ENCODE results near the gene APOBEC3G.

The APOBEC3G gene

GRCh38 chr22:39132871-39133524 is 55.9 kb downstream of the APOBEC3G start:
- ATAC-seq: no peak
- TF ChIP-seq ARNTL (CRISPR knock-in tag; IDR thresholded peaks at IDR 0.05; ENCODE audit: borderline replicate concordance, low read depth) (no peak), CREB5 (CRISPR knock-in tag; IDR thresholded peaks at IDR 0.05; ENCODE audit: low read depth) (no peak), TOX (CRISPR knock-in tag; IDR thresholded peaks at IDR 0.05; ENCODE audit: borderline replicate concordance) (no peak), PPARA (CRISPR knock-in tag; IDR thresholded peaks at IDR 0.05; ENCODE audit: borderline replicate concordance) (no peak), ZFP3 (CRISPR knock-in tag; IDR thresholded peaks at IDR 0.05) (no peak), ZNF8 (CRISPR knock-in tag; IDR thresholded peaks at IDR 0.05) (no peak), BACH2 (CRISPR knock-in tag; IDR thresholded peaks at IDR 0.05; ENCODE audit: borderline replicate concordance) (no peak), SNAI2 (CRISPR knock-in tag; IDR thresholded peaks at IDR 0.05) (no peak), ZC3H10 (CRISPR knock-in tag; IDR thresholded peaks at IDR 0.05) (no peak), OSR1 (CRISPR knock-in tag; IDR thresholded peaks at IDR 0.05) (no peak)
- TF ChIP-seq, protein P1, sequence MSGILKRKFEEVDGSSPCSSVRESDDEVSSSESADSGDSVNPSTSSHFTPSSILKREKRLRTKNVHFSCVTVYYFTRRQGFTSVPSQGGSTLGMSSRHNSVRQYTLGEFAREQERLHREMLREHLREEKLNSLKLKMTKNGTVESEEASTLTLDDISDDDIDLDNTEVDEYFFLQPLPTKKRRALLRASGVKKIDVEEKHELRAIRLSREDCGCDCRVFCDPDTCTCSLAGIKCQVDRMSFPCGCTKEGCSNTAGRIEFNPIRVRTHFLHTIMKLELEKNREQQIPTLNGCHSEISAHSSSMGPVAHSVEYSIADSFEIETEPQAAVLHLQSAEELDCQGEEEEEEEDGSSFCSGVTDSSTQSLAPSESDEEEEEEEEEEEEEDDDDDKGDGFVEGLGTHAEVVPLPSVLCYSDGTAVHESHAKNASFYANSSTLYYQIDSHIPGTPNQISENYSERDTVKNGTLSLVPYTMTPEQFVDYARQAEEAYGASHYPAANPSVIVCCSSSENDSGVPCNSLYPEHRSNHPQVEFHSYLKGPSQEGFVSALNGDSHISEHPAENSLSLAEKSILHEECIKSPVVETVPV (CRISPR knock-in tag; IDR thresholded peaks at IDR 0.05): no peak
- TF ChIP-seq, protein P2, sequence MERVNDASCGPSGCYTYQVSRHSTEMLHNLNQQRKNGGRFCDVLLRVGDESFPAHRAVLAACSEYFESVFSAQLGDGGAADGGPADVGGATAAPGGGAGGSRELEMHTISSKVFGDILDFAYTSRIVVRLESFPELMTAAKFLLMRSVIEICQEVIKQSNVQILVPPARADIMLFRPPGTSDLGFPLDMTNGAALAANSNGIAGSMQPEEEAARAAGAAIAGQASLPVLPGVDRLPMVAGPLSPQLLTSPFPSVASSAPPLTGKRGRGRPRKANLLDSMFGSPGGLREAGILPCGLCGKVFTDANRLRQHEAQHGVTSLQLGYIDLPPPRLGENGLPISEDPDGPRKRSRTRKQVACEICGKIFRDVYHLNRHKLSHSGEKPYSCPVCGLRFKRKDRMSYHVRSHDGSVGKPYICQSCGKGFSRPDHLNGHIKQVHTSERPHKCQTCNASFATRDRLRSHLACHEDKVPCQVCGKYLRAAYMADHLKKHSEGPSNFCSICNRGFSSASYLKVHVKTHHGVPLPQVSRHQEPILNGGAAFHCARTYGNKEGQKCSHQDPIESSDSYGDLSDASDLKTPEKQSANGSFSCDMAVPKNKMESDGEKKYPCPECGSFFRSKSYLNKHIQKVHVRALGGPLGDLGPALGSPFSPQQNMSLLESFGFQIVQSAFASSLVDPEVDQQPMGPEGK (CRISPR knock-in tag; IDR thresholded peaks at IDR 0.05; ENCODE audit: borderline replicate concordance): no peak
- TF ChIP-seq, protein P3, sequence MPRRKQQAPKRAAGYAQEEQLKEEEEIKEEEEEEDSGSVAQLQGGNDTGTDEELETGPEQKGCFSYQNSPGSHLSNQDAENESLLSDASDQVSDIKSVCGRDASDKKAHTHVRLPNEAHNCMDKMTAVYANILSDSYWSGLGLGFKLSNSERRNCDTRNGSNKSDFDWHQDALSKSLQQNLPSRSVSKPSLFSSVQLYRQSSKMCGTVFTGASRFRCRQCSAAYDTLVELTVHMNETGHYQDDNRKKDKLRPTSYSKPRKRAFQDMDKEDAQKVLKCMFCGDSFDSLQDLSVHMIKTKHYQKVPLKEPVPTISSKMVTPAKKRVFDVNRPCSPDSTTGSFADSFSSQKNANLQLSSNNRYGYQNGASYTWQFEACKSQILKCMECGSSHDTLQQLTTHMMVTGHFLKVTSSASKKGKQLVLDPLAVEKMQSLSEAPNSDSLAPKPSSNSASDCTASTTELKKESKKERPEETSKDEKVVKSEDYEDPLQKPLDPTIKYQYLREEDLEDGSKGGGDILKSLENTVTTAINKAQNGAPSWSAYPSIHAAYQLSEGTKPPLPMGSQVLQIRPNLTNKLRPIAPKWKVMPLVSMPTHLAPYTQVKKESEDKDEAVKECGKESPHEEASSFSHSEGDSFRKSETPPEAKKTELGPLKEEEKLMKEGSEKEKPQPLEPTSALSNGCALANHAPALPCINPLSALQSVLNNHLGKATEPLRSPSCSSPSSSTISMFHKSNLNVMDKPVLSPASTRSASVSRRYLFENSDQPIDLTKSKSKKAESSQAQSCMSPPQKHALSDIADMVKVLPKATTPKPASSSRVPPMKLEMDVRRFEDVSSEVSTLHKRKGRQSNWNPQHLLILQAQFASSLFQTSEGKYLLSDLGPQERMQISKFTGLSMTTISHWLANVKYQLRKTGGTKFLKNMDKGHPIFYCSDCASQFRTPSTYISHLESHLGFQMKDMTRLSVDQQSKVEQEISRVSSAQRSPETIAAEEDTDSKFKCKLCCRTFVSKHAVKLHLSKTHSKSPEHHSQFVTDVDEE (CRISPR knock-in tag; IDR thresholded peaks at IDR 0.05): no peak

DNA sequence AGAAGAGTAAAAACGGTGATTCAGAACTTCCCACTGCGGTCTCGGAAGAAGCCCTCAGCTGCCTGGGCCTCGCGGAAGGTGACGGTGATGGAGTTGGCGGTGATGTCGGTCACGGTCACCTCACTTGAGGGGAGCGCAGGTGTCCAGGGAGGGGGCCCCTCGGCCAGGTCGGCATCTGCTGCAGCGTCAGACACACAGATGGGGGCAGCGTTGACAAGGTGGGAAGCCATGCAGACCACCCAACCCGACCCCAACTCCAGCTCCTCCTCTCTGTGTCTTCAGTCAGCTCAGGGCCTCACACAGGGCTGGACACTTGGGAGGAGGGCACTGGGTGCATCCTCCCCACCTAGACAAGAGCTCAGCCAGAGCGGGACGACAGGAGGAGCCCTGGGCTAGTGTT is 56.8 kb downstream of the APOBEC3G start:
- no peak for ATAC-seq
- TF ChIP-seq ZC3H10 (CRISPR knock-in tag; IDR thresholded peaks at IDR 0.05): no peak
- TF ChIP-seq PPARA (CRISPR knock-in tag; IDR thresholded peaks at IDR 0.05; ENCODE audit: borderline replicate concordance): no peak
- TF ChIP-seq TCF4 (CRISPR knock-in tag; IDR thresholded peaks at IDR 0.05; ENCODE audit: borderline replicate concordance): no peak
- TF ChIP-seq ESRRG (CRISPR knock-in tag; IDR thresholded peaks at IDR 0.05): no peak
- no peak for TF ChIP-seq BACH2 (CRISPR knock-in tag; IDR thresholded peaks at IDR 0.05; ENCODE audit: borderline replicate concordance)
- no peak for TF ChIP-seq ZFP30 (CRISPR knock-in tag; IDR thresholded peaks at IDR 0.05)
- TF ChIP-seq, protein P1 (CRISPR knock-in tag; IDR thresholded peaks at IDR 0.05): no peak
- TF ChIP-seq GLIS3 (CRISPR knock-in tag; IDR thresholded peaks at IDR 0.05): no peak
- TF ChIP-seq, protein P2 (CRISPR knock-in tag; IDR thresholded peaks at IDR 0.05; ENCODE audit: borderline replicate concordance): no peak
- no peak for TF ChIP-seq SNAI2 (CRISPR knock-in tag; IDR thresholded peaks at IDR 0.05)
- TF ChIP-seq RARB (CRISPR knock-in tag; IDR thresholded peaks at IDR 0.05): no peak
- TF ChIP-seq ZNF565 (CRISPR knock-in tag; conservative IDR thresholded peaks at IDR 0.05; ENCODE audit: low read depth): no peak
- no peak for TF ChIP-seq CSDC2 (CRISPR knock-in tag; IDR thresholded peaks at IDR 0.05)
- TF ChIP-seq, protein P3 (CRISPR knock-in tag; IDR thresholded peaks at IDR 0.05): no peak
- no peak for TF ChIP-seq ZNF8 (CRISPR knock-in tag; IDR thresholded peaks at IDR 0.05)
- no peak for TF ChIP-seq POU6F1 (CRISPR knock-in tag; IDR thresholded peaks at IDR 0.05; ENCODE audit: borderline replicate concordance, low read depth)
- TF ChIP-seq ZFP3 (CRISPR knock-in tag; IDR thresholded peaks at IDR 0.05): no peak
- no peak for TF ChIP-seq OSR1 (CRISPR knock-in tag; IDR thresholded peaks at IDR 0.05)

Measured in SK-N-SH treated with all-trans-retinoic acid at 6 μM for 48 hours (cell line).